HTR-8/SVneo (cell line): Measurements from ENCODE around the gene ZNF775.
"Not testable (repeated sequence)": the region's sequence is repeated elsewhere in the genome, so short reads cannot be mapped to it uniquely, and the experiment has no call there.

Source experiments
- DNase-seq: peaks from one replicate; pipeline ENCODE4 v3.0.0; 2011; ENCODE audit warnings: low spot score, mixed read lengths; ENCODE audit not compliant: insufficient read length
- FAIRE-seq: peaks from 2 replicates; lab custom pipeline; 2011; peaks lifted over from hg19 to GRCh38; lab: Jason Lieb, UNC

Gene ZNF775

GRCh38 chr7:150380463-150380862, 1.3 kb downstream of the ZNF775 start:
- FAIRE-seq, result no peak

GRCh38 chr7:150381096-150381495, 2.0 kb downstream of the ZNF775 start:
- FAIRE-seq (no peak), DNase-seq (no peak)

More at GRCh38 chr7:150380463-150380862, 1.3 kb downstream of the ZNF775 start:
- no peak for DNase-seq

- DNase-seq, result no peak
- FAIRE-seq, result no peak
Observed at GRCh38 chr7:150381785-150382122, 2.6 kb downstream of the ZNF775 start.

- DNase-seq, result no peak
Observed at GRCh38 chr7:150382123-150382843, 3.2 kb downstream of the ZNF775 start.

GRCh38 chr7:150382844-150383225, 3.7 kb downstream of the ZNF775 start:
- no peak for FAIRE-seq
- DNase-seq, result no peak

More at GRCh38 chr7:150382123-150382843, 3.2 kb downstream of the ZNF775 start:
- no peak for FAIRE-seq

GRCh38 chr7:150383710-150384397, 4.7 kb downstream of the ZNF775 start:
- DNase-seq (no peak), FAIRE-seq (no peak)

- FAIRE-seq (no peak), DNase-seq (no peak)
Observed at GRCh38 chr7:150384406-150385301, 5.5 kb downstream of the ZNF775 start.

GRCh38 chr7:150385302-150385723, 6.2 kb downstream of the ZNF775 start:
- DNase-seq (no peak), FAIRE-seq (no peak)

- not testable (repeated sequence) for DNase-seq, FAIRE-seq
Observed at GRCh38 chr7:150385884-150386283, 6.8 kb downstream of the ZNF775 start.

GRCh38 chr7:150388306-150388705, 9.2 kb downstream of the ZNF775 start:
- DNase-seq, result no peak
- FAIRE-seq, result no peak

- DNase-seq (no peak), FAIRE-seq (no peak)
Observed at GRCh38 chr7:150388709-150389531, 9.8 kb downstream of the ZNF775 start.

GRCh38 chr7:150389532-150389816, 10.3 kb downstream of the ZNF775 start:
- FAIRE-seq, result no peak
- DNase-seq, result no peak

- no peak for FAIRE-seq
- no peak for DNase-seq
Observed at GRCh38 chr7:150390205-150390604, 11.1 kb downstream of the ZNF775 start.

GRCh38 chr7:150393325-150393724, 14.2 kb downstream of the ZNF775 start:
- no peak for DNase-seq
- FAIRE-seq, result no peak

- FAIRE-seq, result no peak
- DNase-seq, result no peak
Observed at GRCh38 chr7:150396426-150396825, 17.3 kb downstream of the ZNF775 start.

- no peak for FAIRE-seq
- no peak for DNase-seq
Observed at GRCh38 chr7:150396851-150397260, 17.7 kb downstream of the ZNF775 start.

- DNase-seq (no peak), FAIRE-seq (no peak)
Observed at GRCh38 chr7:150397346-150398107, 18.4 kb downstream of the ZNF775 start.

- FAIRE-seq (no peak), DNase-seq (no peak)
Observed at GRCh38 chr7:150398108-150398964, 19.2 kb downstream of the ZNF775 start.

- DNase-seq, result no peak
- FAIRE-seq, result no peak
Observed at GRCh38 chr7:150398965-150399320, 19.8 kb downstream of the ZNF775 start.
